Measurements from ENCODE around the gene LRBA.
A peak's percentile ranks its signal among the peaks of the same experiment; 100 is the strongest.

The LRBA gene

DNA sequence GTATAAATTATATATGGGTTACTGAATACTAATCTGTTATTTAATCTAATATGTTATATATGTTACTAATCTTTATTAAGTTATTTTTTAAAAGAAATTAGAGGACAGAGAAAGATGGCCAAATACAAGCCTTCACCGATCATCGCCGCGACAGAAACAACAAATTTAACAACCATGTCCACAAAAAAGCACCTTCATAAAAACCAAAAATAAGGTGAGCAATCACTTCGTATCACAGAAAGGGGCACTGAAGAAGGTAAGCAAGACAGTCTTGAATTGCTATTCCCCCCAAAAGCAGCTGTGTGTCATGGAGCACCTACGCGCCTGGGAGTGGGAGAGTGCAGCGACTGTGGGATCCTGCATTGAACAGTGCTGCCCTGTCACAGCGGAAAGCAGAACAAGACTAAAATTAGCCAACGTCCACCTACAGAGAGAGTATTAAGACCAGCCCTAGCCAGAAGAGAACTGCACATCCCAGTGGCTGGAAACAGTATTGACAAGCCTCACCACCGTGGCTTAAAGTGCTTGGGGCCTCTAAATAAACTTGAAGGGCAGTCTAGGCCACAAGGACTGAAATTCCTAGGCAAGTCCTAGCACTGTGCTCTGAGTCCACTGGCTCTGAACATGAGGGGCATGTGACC lies 38.5 kb downstream of the LRBA start:
- WGBS (ENCODE audit: insufficient coverage) = 82% methylated on average over 7 of the region's 11 CpGs
- ChIA-PET POLR2A (no interaction called here), CTCF (interaction anchor here (1.1 to 1.6 kb wide), 2 partner anchors 10 to 15 kb away, joined by 4 to 8 read pairs; no protein-coding TSS in a partner anchor)

DNA sequence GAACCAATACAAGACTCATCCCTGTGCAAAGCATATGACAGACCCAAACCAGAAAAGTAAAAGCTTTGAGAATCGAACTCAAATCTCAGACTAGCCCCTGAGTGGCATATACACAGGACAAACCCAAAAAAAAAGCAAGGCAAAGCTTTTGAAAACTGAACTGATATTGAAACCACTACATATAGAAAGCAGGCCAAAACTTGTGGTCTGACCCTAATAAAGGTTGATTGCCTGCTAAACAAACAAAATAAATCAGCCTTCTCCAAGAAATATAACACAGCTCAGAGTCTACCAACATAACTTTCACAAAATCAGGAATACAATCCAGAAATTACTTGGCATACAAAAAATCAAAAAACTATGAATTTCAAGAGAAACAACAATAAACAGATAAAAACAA lies 40.3 kb downstream of the LRBA start:
- ChIA-PET POLR2A (interaction anchor here (1.1 kb wide), 1 partner anchor 40 kb away, joined by 3 read pairs; the partner anchor contains the start of gene LRBA), CTCF (interaction anchor here (0.6 to 1.2 kb wide), 3 partner anchors 13 to 67 kb away, joined by 3 read pairs; no protein-coding TSS in a partner anchor)
- H3K4me3 ChIP-seq (ENCODE audit: control insufficient read depth in 1 of 7, extremely low read depth in 1 of 7, insufficient read depth in 4 of 7, low read depth in 2 of 7, low read length in 6 of 7) = no peak overlapping the region
- peaks cover 4 to 31% (median 8%) of the 10 kb centered on the region in 4 experiments for H3K4me1 ChIP-seq (ENCODE audit: control extremely low read depth in 1 of 4, control insufficient read depth in 4 of 4, insufficient read depth in 4 of 4, low read length in 3 of 4)
- peaks cover 0 to 5% (median 0%) of the 10 kb centered on the region in 5 experiments for H3K9me3 ChIP-seq (ENCODE audit: control extremely low read depth in 1 of 5, control insufficient read depth in 4 of 5, insufficient read depth in 2 of 5, low read depth in 1 of 5, low read length in 4 of 5)
- 86% methylated on average over 1 of the region's 1 CpG for WGBS (ENCODE audit: insufficient coverage)
- peaks cover 0 to 14% (median 10%) of the 10 kb centered on the region in 4 experiments for H3K36me3 ChIP-seq (ENCODE audit: control insufficient read depth in 4 of 4, insufficient read depth in 4 of 4, low read length in 3 of 4)
- no peak for DNase-seq
- H3K27me3 ChIP-seq (replicated peaks in 2 of 5; ENCODE audit: control insufficient read depth in 4 of 5, insufficient read depth in 5 of 5, low read length in 4 of 5) = no peaks in the 10 kb centered on the region
- H3K27ac ChIP-seq (ENCODE audit: insufficient read depth in 1 of 2, low read depth in 1 of 2, low read length in 2 of 2, poor library complexity in 1 of 2, severe bottlenecking in 2 of 2) = no peak overlapping the region

More for the DNA sequence above, 38.5 kb downstream of the LRBA start:
- no peaks in the 10 kb centered on the region for H3K27me3 ChIP-seq (replicated peaks in 2 of 5; ENCODE audit: control insufficient read depth in 4 of 5, insufficient read depth in 5 of 5, low read length in 4 of 5)
- no peak overlapping the region for H3K4me3 ChIP-seq (ENCODE audit: control insufficient read depth in 1 of 7, extremely low read depth in 1 of 7, insufficient read depth in 4 of 7, low read depth in 2 of 7, low read length in 6 of 7)
- H3K27ac ChIP-seq (ENCODE audit: insufficient read depth in 1 of 2, low read depth in 1 of 2, low read length in 2 of 2, poor library complexity in 1 of 2, severe bottlenecking in 2 of 2) = no peak overlapping the region
- peaks cover 0 to 5% (median 0%) of the 10 kb centered on the region in 5 experiments for H3K9me3 ChIP-seq (ENCODE audit: control extremely low read depth in 1 of 5, control insufficient read depth in 4 of 5, insufficient read depth in 2 of 5, low read depth in 1 of 5, low read length in 4 of 5)
- H3K4me1 ChIP-seq (ENCODE audit: control extremely low read depth in 1 of 4, control insufficient read depth in 4 of 4, insufficient read depth in 4 of 4, low read length in 3 of 4) = peaks cover 4 to 26% (median 8%) of the 10 kb centered on the region in 4 experiments
- peaks cover 0 to 14% (median 12%) of the 10 kb centered on the region in 4 experiments for H3K36me3 ChIP-seq (ENCODE audit: control insufficient read depth in 4 of 4, insufficient read depth in 4 of 4, low read length in 3 of 4)
- peak in 2 of 3 donors; percentile 36 to 42 for DNase-seq

DNA sequence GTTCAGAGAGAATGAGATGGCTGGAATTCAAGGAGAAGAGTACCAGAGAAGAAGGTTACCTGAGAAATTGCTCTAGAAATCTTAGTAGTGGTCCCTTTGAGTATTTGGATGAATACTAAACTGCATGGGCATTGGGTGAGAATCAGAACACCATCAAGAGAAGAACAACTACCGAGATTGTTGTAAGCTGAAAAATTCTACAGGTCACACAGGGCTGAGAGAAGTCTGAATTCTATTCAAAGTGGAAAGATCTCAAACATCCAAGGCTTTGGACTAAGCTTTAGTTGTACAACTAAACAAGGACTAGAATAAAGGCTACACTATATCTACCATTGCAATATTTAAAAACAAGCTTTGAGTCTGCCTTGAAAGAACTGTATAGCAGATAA lies 40.8 kb downstream of the LRBA start:
- no peaks in the 10 kb centered on the region for H3K27me3 ChIP-seq (replicated peaks in 2 of 5; ENCODE audit: control insufficient read depth in 4 of 5, insufficient read depth in 5 of 5, low read length in 4 of 5)
- H3K27ac ChIP-seq (ENCODE audit: insufficient read depth in 1 of 2, low read depth in 1 of 2, low read length in 2 of 2, poor library complexity in 1 of 2, severe bottlenecking in 2 of 2) = no peak overlapping the region
- WGBS (ENCODE audit: insufficient coverage) = no CpG with 5 or more reads among the region's 1 CpG
- no peak for DNase-seq
- peaks cover 0 to 7% (median 0%) of the 10 kb centered on the region in 5 experiments for H3K9me3 ChIP-seq (ENCODE audit: control extremely low read depth in 1 of 5, control insufficient read depth in 4 of 5, insufficient read depth in 2 of 5, low read depth in 1 of 5, low read length in 4 of 5)
- CTCF ChIA-PET = interaction anchor here (0.7 to 1.6 kb wide), 3 partner anchors 12 to 66 kb away, joined by 3 to 6 read pairs (median 3); no protein-coding TSS in a partner anchor
- peaks cover 4 to 31% (median 8%) of the 10 kb centered on the region in 4 experiments for H3K4me1 ChIP-seq (ENCODE audit: control extremely low read depth in 1 of 4, control insufficient read depth in 4 of 4, insufficient read depth in 4 of 4, low read length in 3 of 4)
- H3K4me3 ChIP-seq (ENCODE audit: control insufficient read depth in 1 of 7, extremely low read depth in 1 of 7, insufficient read depth in 4 of 7, low read depth in 2 of 7, low read length in 6 of 7) = no peak overlapping the region
- POLR2A ChIA-PET = interaction anchor here (1.1 kb wide), 1 partner anchor 41 kb away, joined by 3 read pairs; the partner anchor contains the start of gene LRBA
- peaks cover 0 to 13% (median 10%) of the 10 kb centered on the region in 4 experiments for H3K36me3 ChIP-seq (ENCODE audit: control insufficient read depth in 4 of 4, insufficient read depth in 4 of 4, low read length in 3 of 4)

DNA sequence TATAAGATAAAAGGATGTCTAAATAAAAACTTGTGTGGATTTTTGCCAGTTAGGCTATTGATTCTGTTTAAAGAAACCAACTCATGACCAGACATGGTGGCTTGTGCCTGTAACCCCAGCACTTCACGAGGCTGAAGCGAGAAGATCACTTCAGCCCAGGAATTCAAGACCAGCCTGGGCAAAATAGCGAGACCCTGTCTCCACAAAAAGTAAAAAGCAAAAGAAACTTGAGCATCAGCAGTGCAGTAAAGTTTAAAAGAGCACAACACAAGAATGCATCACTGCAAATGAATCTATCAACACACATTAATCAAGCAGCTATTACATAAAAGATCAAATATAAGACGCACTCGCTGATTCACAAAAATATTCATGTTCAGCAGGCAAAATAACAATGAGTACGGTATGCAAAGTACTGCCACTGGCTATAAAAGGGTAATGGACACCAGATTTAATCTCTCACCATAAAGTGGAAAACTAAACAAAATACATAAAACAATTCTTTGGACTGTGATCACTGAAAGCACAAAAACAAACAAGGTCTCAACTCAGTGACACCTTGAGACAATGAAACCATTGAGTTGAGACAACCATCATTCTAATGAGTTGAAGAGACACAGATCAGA lies 41.3 kb downstream of the LRBA start:
- Histone ChIP-seq H3K27ac (ENCODE audit: insufficient read depth in 1 of 2, low read depth in 1 of 2, low read length in 2 of 2, poor library complexity in 1 of 2, severe bottlenecking in 2 of 2) (no peak overlapping the region), H3K36me3 (ENCODE audit: control insufficient read depth in 4 of 4, insufficient read depth in 4 of 4, low read length in 3 of 4) (peaks cover 0 to 12% (median 7%) of the 10 kb centered on the region in 4 experiments), H3K27me3 (replicated peaks in 2 of 5; ENCODE audit: control insufficient read depth in 4 of 5, insufficient read depth in 5 of 5, low read length in 4 of 5) (no peaks in the 10 kb centered on the region), H3K4me1 (ENCODE audit: control extremely low read depth in 1 of 4, control insufficient read depth in 4 of 4, insufficient read depth in 4 of 4, low read length in 3 of 4) (peaks cover 4 to 31% (median 8%) of the 10 kb centered on the region in 4 experiments), H3K9me3 (ENCODE audit: control extremely low read depth in 1 of 5, control insufficient read depth in 4 of 5, insufficient read depth in 2 of 5, low read depth in 1 of 5, low read length in 4 of 5) (peaks cover 0 to 6% (median 0%) of the 10 kb centered on the region in 5 experiments), H3K4me3 (ENCODE audit: control insufficient read depth in 1 of 7, extremely low read depth in 1 of 7, insufficient read depth in 4 of 7, low read depth in 2 of 7, low read length in 6 of 7) (no peak overlapping the region)
- WGBS (ENCODE audit: insufficient coverage) = 96% methylated on average over 3 of the region's 6 CpGs
- DNase-seq = no peak
- CTCF ChIA-PET = interaction anchor here (1.2 to 1.6 kb wide), 2 partner anchors 11 to 66 kb away, joined by 3 to 6 read pairs; no protein-coding TSS in a partner anchor
- POLR2A ChIA-PET = no interaction called here

DNA sequence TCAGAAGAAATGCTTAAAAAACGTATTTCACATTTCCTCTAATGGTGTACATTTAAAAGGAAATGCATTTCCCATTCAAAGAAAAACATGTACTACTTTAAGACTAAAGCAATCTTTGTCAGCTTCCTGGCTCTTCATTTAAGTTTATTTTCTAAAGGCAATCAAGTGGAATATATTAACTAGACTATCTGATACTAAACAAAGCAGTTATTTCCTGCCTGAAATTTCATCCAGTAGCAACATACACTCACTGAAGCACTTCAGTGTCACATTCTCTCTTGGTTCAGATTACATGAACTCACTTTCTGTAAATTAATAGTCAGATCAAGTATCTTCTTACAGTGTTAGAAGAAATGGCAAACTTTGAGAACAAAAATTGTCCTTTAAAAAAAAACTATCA lies 42.5 kb downstream of the LRBA start:
- POLR2A ChIA-PET = no interaction called here
- Histone ChIP-seq H3K27me3 (replicated peaks in 2 of 5; ENCODE audit: control insufficient read depth in 4 of 5, insufficient read depth in 5 of 5, low read length in 4 of 5) (no peaks in the 10 kb centered on the region), H3K9me3 (ENCODE audit: control extremely low read depth in 1 of 5, control insufficient read depth in 4 of 5, insufficient read depth in 2 of 5, low read depth in 1 of 5, low read length in 4 of 5) (peaks cover 0 to 5% (median 3%) of the 10 kb centered on the region in 5 experiments), H3K4me1 (ENCODE audit: control extremely low read depth in 1 of 4, control insufficient read depth in 4 of 4, insufficient read depth in 4 of 4, low read length in 3 of 4) (peaks cover 4 to 31% (median 8%) of the 10 kb centered on the region in 4 experiments), H3K27ac (ENCODE audit: insufficient read depth in 1 of 2, low read depth in 1 of 2, low read length in 2 of 2, poor library complexity in 1 of 2, severe bottlenecking in 2 of 2) (peak overlapping the region in 1 of 2 experiments; percentile 39), H3K4me3 (ENCODE audit: control insufficient read depth in 1 of 7, extremely low read depth in 1 of 7, insufficient read depth in 4 of 7, low read depth in 2 of 7, low read length in 6 of 7) (no peak overlapping the region), H3K36me3 (ENCODE audit: control insufficient read depth in 4 of 4, insufficient read depth in 4 of 4, low read length in 3 of 4) (peaks cover 0 to 11% (median 8%) of the 10 kb centered on the region in 4 experiments)
- no peak for DNase-seq
- no CpG with 5 or more reads among the region's 1 CpG for WGBS (ENCODE audit: insufficient coverage)
- CTCF ChIA-PET = interaction anchor here (1.3 to 2.8 kb wide), 3 partner anchors 11 to 271 kb away, joined by 3 to 21 read pairs (median 10); no protein-coding TSS in a partner anchor

DNA sequence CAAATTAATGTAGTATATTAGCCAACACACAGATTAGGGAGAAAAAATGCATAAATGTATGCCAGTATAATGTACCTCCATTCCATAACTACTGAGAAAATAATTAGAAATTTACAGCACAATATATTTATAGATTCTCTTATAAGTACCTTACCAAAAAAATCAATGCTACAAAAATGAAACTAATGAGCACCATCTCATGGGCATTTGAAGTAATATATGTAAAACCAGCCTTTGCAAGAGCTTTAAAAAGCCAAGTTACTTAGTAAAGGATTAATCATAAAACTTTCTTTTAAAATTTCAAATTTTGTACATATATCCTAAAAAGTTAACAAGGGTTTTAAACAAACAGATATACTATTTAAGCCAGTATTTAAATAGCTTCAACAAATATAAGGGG lies 43.2 kb downstream of the LRBA start:
- POLR2A ChIA-PET = no interaction called here
- H3K4me3 ChIP-seq (ENCODE audit: control insufficient read depth in 1 of 7, extremely low read depth in 1 of 7, insufficient read depth in 4 of 7, low read depth in 2 of 7, low read length in 6 of 7) = no peak overlapping the region

More for the DNA sequence above, 43.2 kb downstream of the LRBA start:
- H3K9me3 ChIP-seq (ENCODE audit: control extremely low read depth in 1 of 5, control insufficient read depth in 4 of 5, insufficient read depth in 2 of 5, low read depth in 1 of 5, low read length in 4 of 5) = peaks cover 0 to 5% (median 3%) of the 10 kb centered on the region in 5 experiments
- peaks cover 2 to 29% (median 6%) of the 10 kb centered on the region in 4 experiments for H3K4me1 ChIP-seq (ENCODE audit: control extremely low read depth in 1 of 4, control insufficient read depth in 4 of 4, insufficient read depth in 4 of 4, low read length in 3 of 4)
- H3K27ac ChIP-seq (ENCODE audit: insufficient read depth in 1 of 2, low read depth in 1 of 2, low read length in 2 of 2, poor library complexity in 1 of 2, severe bottlenecking in 2 of 2) = peak overlapping the region in 1 of 2 experiments; percentile 39
- DNase-seq = peak in 1 of 3 donors; percentile 27
- CTCF ChIA-PET = interaction anchor here (0.7 to 2.8 kb wide), 6 partner anchors 10 to 270 kb away, joined by 3 to 21 read pairs (median 4); no protein-coding TSS in a partner anchor
- peaks cover 0 to 6% (median 2%) of the 10 kb centered on the region in 4 experiments for H3K36me3 ChIP-seq (ENCODE audit: control insufficient read depth in 4 of 4, insufficient read depth in 4 of 4, low read length in 3 of 4)
- no peaks in the 10 kb centered on the region for H3K27me3 ChIP-seq (replicated peaks in 2 of 5; ENCODE audit: control insufficient read depth in 4 of 5, insufficient read depth in 5 of 5, low read length in 4 of 5)

Measured in common myeloid progenitor, CD34-positive (primary cell).